Measurements from ENCODE around the gene MICU2. TPM values are rescaled to one million over a fixed set of nuclear protein-coding genes. Genes with fewer than 3 reads are reported as not detected.

MICU2 gene
- total RNA-seq, 1 experiment from 2014 or later: 56.0 TPM

DNA sequence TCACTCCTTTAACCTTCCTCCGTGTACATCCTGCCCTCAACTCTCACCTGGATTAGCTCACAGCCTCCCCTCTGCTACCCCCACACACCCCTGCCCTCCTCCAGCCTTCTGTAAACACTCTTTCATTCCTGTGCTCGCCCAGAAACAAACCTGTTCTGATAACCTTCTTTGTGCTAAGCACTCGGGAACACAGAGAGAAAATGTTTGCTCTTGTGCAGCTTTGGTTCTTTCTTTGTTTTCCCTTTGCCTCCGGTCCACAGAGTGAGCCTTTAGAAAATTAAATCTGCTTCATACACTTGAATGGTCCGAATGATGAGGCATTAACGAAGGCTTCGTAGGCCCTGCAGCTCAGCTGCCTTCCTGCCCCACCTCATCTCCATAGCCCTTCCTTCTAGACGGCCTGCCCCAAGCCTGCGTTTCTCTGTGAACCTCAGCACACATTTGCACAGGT, 138.2 kb downstream of the MICU2 start:
- POLR2A ChIA-PET (ENCODE audit: low non-redundant PET): no interaction called here
- TF ChIP-seq, protein P1, sequence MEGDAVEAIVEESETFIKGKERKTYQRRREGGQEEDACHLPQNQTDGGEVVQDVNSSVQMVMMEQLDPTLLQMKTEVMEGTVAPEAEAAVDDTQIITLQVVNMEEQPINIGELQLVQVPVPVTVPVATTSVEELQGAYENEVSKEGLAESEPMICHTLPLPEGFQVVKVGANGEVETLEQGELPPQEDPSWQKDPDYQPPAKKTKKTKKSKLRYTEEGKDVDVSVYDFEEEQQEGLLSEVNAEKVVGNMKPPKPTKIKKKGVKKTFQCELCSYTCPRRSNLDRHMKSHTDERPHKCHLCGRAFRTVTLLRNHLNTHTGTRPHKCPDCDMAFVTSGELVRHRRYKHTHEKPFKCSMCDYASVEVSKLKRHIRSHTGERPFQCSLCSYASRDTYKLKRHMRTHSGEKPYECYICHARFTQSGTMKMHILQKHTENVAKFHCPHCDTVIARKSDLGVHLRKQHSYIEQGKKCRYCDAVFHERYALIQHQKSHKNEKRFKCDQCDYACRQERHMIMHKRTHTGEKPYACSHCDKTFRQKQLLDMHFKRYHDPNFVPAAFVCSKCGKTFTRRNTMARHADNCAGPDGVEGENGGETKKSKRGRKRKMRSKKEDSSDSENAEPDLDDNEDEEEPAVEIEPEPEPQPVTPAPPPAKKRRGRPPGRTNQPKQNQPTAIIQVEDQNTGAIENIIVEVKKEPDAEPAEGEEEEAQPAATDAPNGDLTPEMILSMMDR (conservative IDR thresholded peaks at IDR 0.05; ENCODE audit: low read depth, low read length): no peak
- no peak for TF ChIP-seq EZH2 (IDR thresholded peaks at IDR 0.05; ENCODE audit: borderline replicate concordance, low read depth, low read length, poor library complexity, severe bottlenecking)
- BruUV-seq (replicated peaks): no TSS peak
- Histone ChIP-seq H3K27me3 (replicated peaks; ENCODE audit: insufficient read depth, low read depth, low read length, poor library complexity) (no peaks in the 10 kb centered on the region), H3K9me3 (ENCODE audit: low read depth, low read length, poor library complexity, severe bottlenecking) (no peaks in the 10 kb centered on the region), H3K36me3 (ENCODE audit: insufficient read depth, low read length, poor library complexity, severe bottlenecking) (no peaks in the 10 kb centered on the region), H3K27ac (ENCODE audit: low read depth, low read length, poor library complexity, severe bottlenecking) (no peak overlapping the region), H3K4me3 (ENCODE audit: low read depth, low read length, poor library complexity, severe bottlenecking) (no peak overlapping the region), H3K4me1 (ENCODE audit: insufficient read depth, low read length, poor library complexity, severe bottlenecking) (no peaks in the 10 kb centered on the region)
- CTCF ChIA-PET: no interaction called here
- intact Hi-C loops (cut with micrococcal nuclease; ENCODE audit: unreplicated experiment): no loop called here
- DNase-seq (ENCODE audit: low spot score): no peak

DNA sequence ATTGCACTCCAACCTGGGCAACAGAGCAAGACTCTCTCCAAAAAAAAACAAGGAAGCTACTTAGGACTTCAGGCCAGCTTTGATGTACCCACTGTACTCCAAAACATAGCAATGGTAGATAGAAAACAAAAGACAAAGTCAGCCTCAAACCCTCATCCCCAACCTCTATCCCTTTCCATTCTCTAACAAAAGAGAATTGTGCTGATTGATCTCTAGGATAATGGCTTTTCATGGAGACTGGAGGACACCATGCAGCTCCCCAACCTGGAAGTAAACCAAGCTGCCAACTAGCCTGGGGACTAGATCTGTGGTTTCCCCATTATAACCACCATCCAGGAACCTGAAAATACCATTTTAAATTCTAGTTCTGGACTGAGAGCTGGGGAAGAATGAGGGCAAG, 140.5 kb downstream of the MICU2 start:
- POLR2A ChIA-PET (ENCODE audit: low non-redundant PET): no interaction called here
- intact Hi-C loops (cut with micrococcal nuclease; ENCODE audit: unreplicated experiment): no loop called here
- Histone ChIP-seq H3K36me3 (ENCODE audit: insufficient read depth, low read length, poor library complexity, severe bottlenecking) (no peaks in the 10 kb centered on the region), H3K4me3 (ENCODE audit: low read depth, low read length, poor library complexity, severe bottlenecking) (no peak overlapping the region), H3K9me3 (ENCODE audit: low read depth, low read length, poor library complexity, severe bottlenecking) (no peaks in the 10 kb centered on the region), H3K27ac (ENCODE audit: low read depth, low read length, poor library complexity, severe bottlenecking) (no peak overlapping the region), H3K4me1 (ENCODE audit: insufficient read depth, low read length, poor library complexity, severe bottlenecking) (no peaks in the 10 kb centered on the region), H3K27me3 (replicated peaks; ENCODE audit: insufficient read depth, low read depth, low read length, poor library complexity) (no peaks in the 10 kb centered on the region)
- CTCF ChIA-PET: no interaction called here
- BruUV-seq (replicated peaks): no TSS peak
- TF ChIP-seq EZH2 (IDR thresholded peaks at IDR 0.05; ENCODE audit: borderline replicate concordance, low read depth, low read length, poor library complexity, severe bottlenecking): no peak
- TF ChIP-seq, protein P1 (conservative IDR thresholded peaks at IDR 0.05; ENCODE audit: low read depth, low read length): no peak
- DNase-seq (ENCODE audit: low spot score): no peak

DNA sequence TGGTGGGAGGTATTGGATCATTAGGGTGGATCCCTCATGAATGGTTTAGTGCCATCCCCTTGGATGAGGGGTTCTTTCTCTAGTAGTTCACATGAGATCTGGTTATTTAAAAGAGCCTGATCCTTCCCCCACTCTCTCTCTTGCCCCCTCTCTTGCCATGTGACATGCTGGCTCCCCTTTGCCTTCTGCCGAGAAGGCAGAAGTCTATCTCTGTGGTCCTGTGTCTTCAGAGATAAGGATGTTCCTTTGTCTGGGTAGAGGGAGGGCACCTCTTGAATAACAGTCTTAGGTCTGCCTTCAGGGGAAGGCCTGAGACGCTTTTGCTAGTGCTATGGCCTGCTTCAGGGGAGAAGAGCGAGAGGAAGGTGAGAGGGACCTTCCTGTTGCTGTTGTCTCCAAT, 142.8 kb downstream of the MICU2 start:
- H3K9me3 ChIP-seq (ENCODE audit: low read depth, low read length, poor library complexity, severe bottlenecking): no peaks in the 10 kb centered on the region
- no peak overlapping the region for H3K27ac ChIP-seq (ENCODE audit: low read depth, low read length, poor library complexity, severe bottlenecking)
- no peak for TF ChIP-seq EZH2 (IDR thresholded peaks at IDR 0.05; ENCODE audit: borderline replicate concordance, low read depth, low read length, poor library complexity, severe bottlenecking)
- TF ChIP-seq, protein P1 (conservative IDR thresholded peaks at IDR 0.05; ENCODE audit: low read depth, low read length): no peak
- ChIA-PET CTCF (no interaction called here), POLR2A (ENCODE audit: low non-redundant PET) (no interaction called here)
- DNase-seq (ENCODE audit: low spot score): no peak
- no peaks in the 10 kb centered on the region for H3K36me3 ChIP-seq (ENCODE audit: insufficient read depth, low read length, poor library complexity, severe bottlenecking)
- intact Hi-C loops (cut with micrococcal nuclease; ENCODE audit: unreplicated experiment): no loop called here
- no peaks in the 10 kb centered on the region for H3K27me3 ChIP-seq (replicated peaks; ENCODE audit: insufficient read depth, low read depth, low read length, poor library complexity)
- BruUV-seq (replicated peaks): no TSS peak
- H3K4me3 ChIP-seq (ENCODE audit: low read depth, low read length, poor library complexity, severe bottlenecking): no peak overlapping the region
- no peaks in the 10 kb centered on the region for H3K4me1 ChIP-seq (ENCODE audit: insufficient read depth, low read length, poor library complexity, severe bottlenecking)

Data from A673 (cell line).